GM21717 (cell line): ENCODE data around the gene POU4F3.
"Not testable (repeated sequence)": the region's sequence is repeated elsewhere in the genome, so short reads cannot be mapped to it uniquely, and the experiment has no call there.

Experiments
- ATAC-seq: cut with Tn5 transposase; IDR thresholded peaks from one replicate; pipeline ENCODE4 v1.9.1; 2021; ENCODE audit warnings: mild to moderate bottlenecking, moderate library complexity; ENCODE audit not compliant: unreplicated experiment

Gene POU4F3

GRCh38 chr5:146338774-146339714, at the start of gene POU4F3:
POU4F3 (plus strand) TSS chr5:146338839; CDS start chr5:146339113, 274 bp downstream.
- no peak for ATAC-seq

GRCh38 chr5:146290318-146290717, 48.3 kb upstream of the POU4F3 start:
- no peak for ATAC-seq

GRCh38 chr5:146291421-146292074, 47.1 kb upstream of the POU4F3 start:
- peak; percentile 86 for ATAC-seq

GRCh38 chr5:146296245-146296644, 42.4 kb upstream of the POU4F3 start:
- no peak for ATAC-seq

- not testable (repeated sequence) for ATAC-seq
These were observed 39.7 kb upstream of the POU4F3 start for GRCh38 chr5:146298920-146299319.

- no peak for ATAC-seq
These were observed 37.0 kb upstream of the POU4F3 start for GRCh38 chr5:146301626-146302025.

GRCh38 chr5:146302406-146302805, 36.2 kb upstream of the POU4F3 start:
- ATAC-seq = no peak

- no peak for ATAC-seq
These were observed 31.8 kb upstream of the POU4F3 start for GRCh38 chr5:146306838-146307237.

- no peak for ATAC-seq
These were observed 30.8 kb upstream of the POU4F3 start for GRCh38 chr5:146307796-146308195.

GRCh38 chr5:146310540-146310939, 28.1 kb upstream of the POU4F3 start:
- ATAC-seq = no peak

GRCh38 chr5:146311278-146311677, 27.4 kb upstream of the POU4F3 start:
- no peak for ATAC-seq

- ATAC-seq = no peak
These were observed 25.6 kb upstream of the POU4F3 start for GRCh38 chr5:146313027-146313426.

GRCh38 chr5:146321571-146321970, 17.1 kb upstream of the POU4F3 start:
- ATAC-seq = no peak

GRCh38 chr5:146327257-146327870, 11.3 kb upstream of the POU4F3 start:
- no peak for ATAC-seq

- ATAC-seq = no peak
These were observed 10.7 kb upstream of the POU4F3 start for GRCh38 chr5:146327989-146328388.

- ATAC-seq = no peak
These were observed 8.9 kb upstream of the POU4F3 start for GRCh38 chr5:146329697-146330096.

GRCh38 chr5:146331423-146331822, 7.2 kb upstream of the POU4F3 start:
- no peak for ATAC-seq

GRCh38 chr5:146334074-146334533, 4.5 kb upstream of the POU4F3 start:
- no peak for ATAC-seq

- ATAC-seq = no peak
These were observed 2.4 kb upstream of the POU4F3 start for GRCh38 chr5:146336197-146336596.

GRCh38 chr5:146337264-146337904, 1.3 kb upstream of the POU4F3 start:
- no peak for ATAC-seq

- no peak for ATAC-seq
These were observed 711 bp upstream of the POU4F3 start for GRCh38 chr5:146337928-146338327.
